Panc1 (cell line): ENCODE results near the gene DPPA5.
"Not testable (repeated sequence)": the region's sequence is repeated elsewhere in the genome, so short reads cannot be mapped to it uniquely, and the experiment has no call there.

Experiments
- SIN3A ChIP-seq: IDR thresholded peaks from 2 replicates; pipeline ENCODE4 v1.6.1; 2012; ENCODE audit warnings: low read depth, mild to moderate bottlenecking, low read length, moderate library complexity, borderline replicate concordance; ENCODE audit not compliant: insufficient read depth
- TF ChIP-seq, protein P1 (sequence below): fragments of 450-650 bp; IDR thresholded peaks from 2 replicates; pipeline ENCODE4 v1.5.1; 2017; ENCODE audit warnings: mild to moderate bottlenecking

DNA sequence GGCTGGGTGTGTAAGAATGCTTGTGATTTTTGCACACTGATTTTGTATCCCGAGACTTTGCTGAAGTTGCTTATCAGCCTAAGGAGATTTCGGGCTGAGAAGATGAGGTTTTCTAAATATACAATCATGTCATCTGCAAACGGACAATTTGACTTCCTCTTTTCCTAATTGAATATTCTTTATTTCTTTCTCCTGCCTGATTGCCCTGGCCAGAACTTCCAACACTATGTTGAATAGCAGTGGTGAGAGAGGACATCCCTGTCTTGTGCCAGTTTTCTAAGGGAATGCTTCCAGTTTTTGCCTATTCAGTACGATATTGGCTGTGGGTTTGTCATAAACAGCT lies 43.6 kb downstream of the DPPA5 start:
- not testable (repeated sequence) for TF ChIP-seq SIN3A
- TF ChIP-seq, protein P1, sequence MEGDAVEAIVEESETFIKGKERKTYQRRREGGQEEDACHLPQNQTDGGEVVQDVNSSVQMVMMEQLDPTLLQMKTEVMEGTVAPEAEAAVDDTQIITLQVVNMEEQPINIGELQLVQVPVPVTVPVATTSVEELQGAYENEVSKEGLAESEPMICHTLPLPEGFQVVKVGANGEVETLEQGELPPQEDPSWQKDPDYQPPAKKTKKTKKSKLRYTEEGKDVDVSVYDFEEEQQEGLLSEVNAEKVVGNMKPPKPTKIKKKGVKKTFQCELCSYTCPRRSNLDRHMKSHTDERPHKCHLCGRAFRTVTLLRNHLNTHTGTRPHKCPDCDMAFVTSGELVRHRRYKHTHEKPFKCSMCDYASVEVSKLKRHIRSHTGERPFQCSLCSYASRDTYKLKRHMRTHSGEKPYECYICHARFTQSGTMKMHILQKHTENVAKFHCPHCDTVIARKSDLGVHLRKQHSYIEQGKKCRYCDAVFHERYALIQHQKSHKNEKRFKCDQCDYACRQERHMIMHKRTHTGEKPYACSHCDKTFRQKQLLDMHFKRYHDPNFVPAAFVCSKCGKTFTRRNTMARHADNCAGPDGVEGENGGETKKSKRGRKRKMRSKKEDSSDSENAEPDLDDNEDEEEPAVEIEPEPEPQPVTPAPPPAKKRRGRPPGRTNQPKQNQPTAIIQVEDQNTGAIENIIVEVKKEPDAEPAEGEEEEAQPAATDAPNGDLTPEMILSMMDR, result peak; percentile 16
